Right lobe of liver (tissue), 4 donors: ENCODE results near the gene LILRA6.
"Not testable (repeated sequence)": the region's sequence is repeated elsewhere in the genome, so short reads cannot be mapped to it uniquely, and the experiment has no call there.

Experiments used
- CTCF ChIP-seq, 4 donors: fragments of 200-600 bp in 3 of 4; fragments of 450-650 bp in 1 of 4; IDR thresholded peaks; one replicate each; pipeline versions ENCODE4 v1.5.1 to v1.8.0; 2016 to 2022; ENCODE audit warnings: antibody characterized with exemption in 4 of 4, mild to moderate bottlenecking in 2 of 4
- POLR2A ChIP-seq: fragments of 450-650 bp; IDR thresholded peaks from one replicate; pipeline ENCODE4 v1.6.1; 2017; ENCODE audit warnings: antibody characterized with exemption, mild to moderate bottlenecking
- donor health status: DM: no; HTN: no; CAD: no.
- donor health status: DM: no; HTN: no; CAD: no.
- donor health status: DM: no; HTN: yes; CAD: no.

GRCh38 chr19:54207193-54207592, 35.4 kb downstream of the LILRA6 start:
- TF ChIP-seq POLR2A; CTCF (IDR thresholded peaks at IDR 0.05): not testable (repeated sequence)
